K562 (cell line): Measurements from ENCODE around the gene ITPR2. TPM values are rescaled to one million over a fixed set of nuclear protein-coding genes. Genes with fewer than 3 reads are reported as not detected.
A peak's percentile ranks its signal among the peaks of the same experiment; 100 is the strongest.

Experiments used
- AFF4 ChIP-seq: sonication (generic); formaldehyde crosslinking; IDR thresholded peaks from 2 replicates; pipeline ENCODE4 v1.8.0; 2023; ENCODE audit warnings: mild to moderate bottlenecking, missing genetic modification reagents
- CBFA2T2 ChIP-seq: fragments of 450-650 bp; conservative IDR thresholded peaks from 2 replicates; pipeline ENCODE4 v1.6.1; 2017; ENCODE audit warnings: mild to moderate bottlenecking
- CBX1 ChIP-seq: sonication (generic); IDR thresholded peaks from 2 replicates; pipeline ENCODE4 v1.6.1; 2016; ENCODE audit warnings: antibody characterized with exemption, low read depth, mild to moderate bottlenecking
- CLOCK ChIP-seq: fragments of 250-450 bp; sonication (Bioruptor Pico); IDR thresholded peaks from 2 replicates; pipeline ENCODE4 v1.4.0; 2020; ENCODE audit warnings: mild to moderate bottlenecking, moderate library complexity, borderline replicate concordance
- ELF2 ChIP-seq: fragments of 250-450 bp; sonication (Bioruptor Pico); IDR thresholded peaks from 2 replicates; pipeline ENCODE4 v1.5.0; 2021; ENCODE audit warnings: mild to moderate bottlenecking
- FIP1L1 ChIP-seq: fragments of 200-400 bp; formaldehyde crosslinking; IDR thresholded peaks from 2 replicates; pipeline ENCODE4 v1.6.1; 2018; ENCODE audit warnings: mild to moderate bottlenecking, low read depth, low read length; ENCODE audit not compliant: poor library complexity, severe bottlenecking
- HDAC8 ChIP-seq: fragments of 450-650 bp; IDR thresholded peaks from 2 replicates; pipeline ENCODE4 v1.6.1; 2016; ENCODE audit warnings: mild to moderate bottlenecking, missing genetic modification characterization, moderate library complexity, missing compliant biosample characterization
- MCM7 ChIP-seq, 2 experiments: fragments of 450-650 bp; IDR thresholded peaks; 2 replicates each; pipeline ENCODE4 v1.6.1; 2016 to 2018
- MTA2 ChIP-seq: fragments of 450-650 bp; IDR thresholded peaks from 2 replicates; pipeline ENCODE4 v1.6.1; 2016; ENCODE audit warnings: low read depth
- NR3C1 ChIP-seq: sonication (generic); formaldehyde crosslinking; IDR thresholded peaks from 2 replicates; pipeline ENCODE4 v1.8.1; 2022; ENCODE audit warnings: missing genetic modification reagents
- PKNOX1 ChIP-seq: fragments of 450-650 bp; IDR thresholded peaks from 2 replicates; pipeline ENCODE4 v1.6.1; 2016
- PTBP1 ChIP-seq: fragments of 200-400 bp; formaldehyde crosslinking; IDR thresholded peaks from 2 replicates; pipeline ENCODE4 v1.6.1; 2017; ENCODE audit warnings: low read depth, low read length
- RNF2 ChIP-seq: sonication (generic); IDR thresholded peaks from 2 replicates; pipeline ENCODE4 v1.6.1; 2016
- SRSF7 ChIP-seq: fragments of 200-400 bp; formaldehyde crosslinking; optimal IDR thresholded peaks from 2 replicates; pipeline ENCODE3; 2017; ENCODE audit warnings: mild to moderate bottlenecking, low read depth, low read length
- STAT5A ChIP-seq: IDR thresholded peaks from 2 replicates; pipeline ENCODE4 v1.6.1; 2012; ENCODE audit warnings: low read length, inconsistent platforms, borderline replicate concordance
- THRAP3 ChIP-seq: fragments of 450-650 bp; IDR thresholded peaks from 2 replicates; pipeline ENCODE4 v1.6.1; 2016; ENCODE audit warnings: mild to moderate bottlenecking, inconsistent platforms, borderline replicate concordance
- XRCC4 ChIP-seq: IDR thresholded peaks from one replicate; pipeline ENCODE4 v1.6.1; 2011; ENCODE audit not compliant: insufficient read depth, insufficient read length; ENCODE audit errors: extremely low read depth
- ZFP30 ChIP-seq: fragments of 250-450 bp; sonication (Bioruptor Pico); IDR thresholded peaks from 2 replicates; pipeline ENCODE4 v1.8.0; 2022; ENCODE audit warnings: moderate library complexity, mild to moderate bottlenecking, inconsistent platforms, borderline replicate concordance
- ZFX ChIP-seq: sonication (generic); formaldehyde crosslinking; IDR thresholded peaks from 2 replicates; pipeline ENCODE4 v1.8.0; 2022; ENCODE audit warnings: mild to moderate bottlenecking, missing genetic modification reagents, moderate library complexity
- ZNF24 ChIP-seq: fragments of 450-650 bp; IDR thresholded peaks from 2 replicates; pipeline ENCODE4 v1.6.1; 2016
- ZNF354B ChIP-seq: fragments of 250-450 bp; sonication (Bioruptor Pico); IDR thresholded peaks from 2 replicates; pipeline ENCODE4 v1.4.0; 2020
- ZNF561 ChIP-seq: fragments of 450-650 bp; formaldehyde crosslinking; conservative IDR thresholded peaks from 2 replicates; pipeline ENCODE4 v1.4.0; 2020; ENCODE audit warnings: mild to moderate bottlenecking, moderate library complexity
- ZNF79 ChIP-seq: fragments of 250-450 bp; sonication (Bioruptor Pico); IDR thresholded peaks from 2 replicates; pipeline ENCODE4 v1.4.0; 2020; ENCODE audit warnings: low read depth, mild to moderate bottlenecking, moderate library complexity
- polyA plus RNA-seq, 8 experiments: library from polyadenylated mRNA; depleted of rRNA in 4 of 8; stranded (reverse) in 5 of 8; unstranded in 3 of 8; fragments of >200 nt; fragmentation: Nextera tagmentation in 2 of 8; fragmentation: Illumina TruSeq in 1 of 8; extraction: Ambion mirVana in 2 of 8; extraction: Trizol in 1 of 8; gene quantifications; 2 replicates each; pipeline versions ENCODE4 v1.2.1 to v1.2.3, GENCODE V29; 2011 to 2014; ENCODE audit warnings: inconsistent platforms in 1 of 8, missing spikeins in 1 of 8
- total RNA-seq, 7 experiments: library from RNA; depleted of rRNA in 6 of 7; stranded (reverse); fragments of >200 nt in 6 of 7; fragmentation: Illumina TruSeq in 2 of 7; extraction: Trizol in 2 of 7; gene quantifications; 2 replicates each; pipeline versions ENCODE4 v1.2.1 to v1.2.3, GENCODE V29; 2011 to 2021; ENCODE audit warnings: low replicate concordance in 1 of 7

ITPR2 gene
- total and polyA plus RNA-seq, 9 of the 15 experiments (the other 6 are each of a cell fraction or from before 2014, with no cell fraction given): 0.21 to 3.3 (median 0.95) TPM

- 0 out of 2 replicates have a peak, but pooled peaks have one; percentile 30 for TF ChIP-seq PKNOX1
- no peak for TF ChIP-seq CBFA2T2
- TF ChIP-seq ZNF24: 0 out of 2 replicates have a peak, but pooled peaks have one; percentile 40
- TF ChIP-seq SRSF7: no peak
- no peak for TF ChIP-seq THRAP3
- no peak for TF ChIP-seq CBX1
- no peak for TF ChIP-seq ZFP30 (CRISPR knock-in tag)
- TF ChIP-seq MTA2: no peak
- no peak for TF ChIP-seq AFF4 (CRISPR knock-in tag)
- no peak for TF ChIP-seq PTBP1
- no peak for TF ChIP-seq ZNF561 (CRISPR knock-in tag)
- TF ChIP-seq STAT5A: no peak
- TF ChIP-seq CLOCK (CRISPR knock-in tag): no peak
- peak; percentile 52; the same call in 1 of the 2 replicates for TF ChIP-seq RNF2
- no peak for TF ChIP-seq FIP1L1
- TF ChIP-seq XRCC4: no peak
- TF ChIP-seq ZNF79: 0 out of 2 replicates have a peak, but pooled peaks have one; percentile 31
- TF ChIP-seq ZFX (CRISPR knock-in tag): no peak
- TF ChIP-seq ELF2 (CRISPR knock-in tag): no peak
- TF ChIP-seq NR3C1 (CRISPR knock-in tag): no peak
- TF ChIP-seq ZNF354B (CRISPR knock-in tag): no peak
- TF ChIP-seq HDAC8 (tag): no peak
- no peak for TF ChIP-seq MCM7 (IDR thresholded peaks at IDR 0.05)
These were observed 141.6 kb downstream of the ITPR2 start (continued) for GRCh38 chr12:26691234-26691970.
